Measurements from ENCODE around the gene NXPH1.

Gene NXPH1

DNA sequence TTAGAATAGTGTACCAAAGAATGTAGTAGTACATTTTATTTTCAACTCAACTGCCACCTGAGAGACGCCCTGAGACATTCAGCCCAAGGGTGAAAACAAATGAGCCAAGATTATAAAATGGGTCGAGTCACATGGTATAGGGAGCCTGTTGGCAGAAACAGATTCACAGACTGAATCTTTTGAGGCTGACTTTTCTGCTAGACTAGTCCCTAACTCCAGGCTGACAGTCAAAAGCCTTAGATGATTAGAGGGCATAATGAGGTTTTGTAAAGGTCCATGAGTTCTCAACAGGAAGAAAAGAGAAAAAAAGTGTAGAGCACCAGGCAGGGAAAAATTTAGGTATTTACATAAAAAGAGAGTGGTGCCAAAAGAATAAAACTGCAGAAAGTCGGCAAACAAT is 128.0 kb downstream of the NXPH1 start:
- Histone ChIP-seq H3K9me3 (no peaks in the 10 kb centered on the region), H3K27ac (no peak overlapping the region), H3K36me3 (no peaks in the 10 kb centered on the region), H3K4me3 (ENCODE audit: low read depth in 1 of 2, low read length in 1 of 2) (no peak overlapping the region), H3K27me3 (no peaks in the 10 kb centered on the region), H3K4me1 (ENCODE audit: control insufficient read depth in 1 of 2, insufficient read depth in 1 of 2, low read depth in 1 of 2, low read length in 1 of 2) (no peaks in the 10 kb centered on the region)
- TF ChIP-seq, protein P1, sequence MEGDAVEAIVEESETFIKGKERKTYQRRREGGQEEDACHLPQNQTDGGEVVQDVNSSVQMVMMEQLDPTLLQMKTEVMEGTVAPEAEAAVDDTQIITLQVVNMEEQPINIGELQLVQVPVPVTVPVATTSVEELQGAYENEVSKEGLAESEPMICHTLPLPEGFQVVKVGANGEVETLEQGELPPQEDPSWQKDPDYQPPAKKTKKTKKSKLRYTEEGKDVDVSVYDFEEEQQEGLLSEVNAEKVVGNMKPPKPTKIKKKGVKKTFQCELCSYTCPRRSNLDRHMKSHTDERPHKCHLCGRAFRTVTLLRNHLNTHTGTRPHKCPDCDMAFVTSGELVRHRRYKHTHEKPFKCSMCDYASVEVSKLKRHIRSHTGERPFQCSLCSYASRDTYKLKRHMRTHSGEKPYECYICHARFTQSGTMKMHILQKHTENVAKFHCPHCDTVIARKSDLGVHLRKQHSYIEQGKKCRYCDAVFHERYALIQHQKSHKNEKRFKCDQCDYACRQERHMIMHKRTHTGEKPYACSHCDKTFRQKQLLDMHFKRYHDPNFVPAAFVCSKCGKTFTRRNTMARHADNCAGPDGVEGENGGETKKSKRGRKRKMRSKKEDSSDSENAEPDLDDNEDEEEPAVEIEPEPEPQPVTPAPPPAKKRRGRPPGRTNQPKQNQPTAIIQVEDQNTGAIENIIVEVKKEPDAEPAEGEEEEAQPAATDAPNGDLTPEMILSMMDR (IDR thresholded peaks at IDR 0.05) = no peak

DNA sequence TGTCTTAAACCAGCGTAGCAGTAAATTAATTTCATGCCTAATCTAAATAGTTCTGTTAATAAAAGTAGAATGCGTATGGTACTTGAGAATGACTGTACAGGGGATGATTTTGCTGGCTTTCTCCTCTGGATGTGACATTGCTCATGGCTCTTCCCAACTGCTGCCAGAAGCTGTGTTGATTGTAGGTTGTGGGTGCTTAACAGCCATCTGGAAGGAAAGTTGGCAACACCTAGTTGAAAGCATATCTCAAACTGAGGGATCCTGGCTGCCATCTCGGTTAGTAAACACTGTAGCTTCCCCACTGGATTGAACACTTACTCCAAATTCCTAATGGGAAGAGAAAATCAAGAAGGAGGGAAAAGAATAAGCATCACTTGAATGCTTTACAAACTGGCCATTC is 130.9 kb downstream of the NXPH1 start:
- TF ChIP-seq, protein P1 (IDR thresholded peaks at IDR 0.05) = no peak
- Histone ChIP-seq H3K36me3 (no peaks in the 10 kb centered on the region), H3K4me3 (ENCODE audit: low read depth in 1 of 2, low read length in 1 of 2) (no peak overlapping the region), H3K4me1 (ENCODE audit: control insufficient read depth in 1 of 2, insufficient read depth in 1 of 2, low read depth in 1 of 2, low read length in 1 of 2) (no peaks in the 10 kb centered on the region), H3K9me3 (no peaks in the 10 kb centered on the region), H3K27me3 (no peaks in the 10 kb centered on the region), H3K27ac (no peak overlapping the region)

DNA sequence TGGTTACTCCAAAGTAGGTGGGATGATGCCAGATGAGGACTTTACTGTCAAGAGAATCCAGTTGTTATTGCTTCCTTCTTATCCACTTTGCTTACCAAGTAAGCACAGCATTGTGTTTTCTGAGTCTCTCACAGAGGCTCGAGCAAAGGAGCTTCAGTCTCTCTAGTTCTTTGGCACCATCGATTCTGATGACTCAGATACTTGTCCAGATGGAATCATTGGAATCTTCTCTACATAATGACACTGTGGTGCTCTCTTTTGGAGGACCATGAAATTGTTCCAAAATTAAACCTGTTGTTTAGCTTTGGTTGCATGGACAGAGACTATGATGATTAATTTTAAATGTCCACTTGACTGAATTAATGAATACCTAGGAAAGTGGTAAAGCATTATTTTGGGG is 132.6 kb downstream of the NXPH1 start:
- H3K9me3 ChIP-seq = no peaks in the 10 kb centered on the region
- no peak overlapping the region for H3K4me3 ChIP-seq (ENCODE audit: low read depth in 1 of 2, low read length in 1 of 2)
- no peaks in the 10 kb centered on the region for H3K36me3 ChIP-seq
- no peaks in the 10 kb centered on the region for H3K27me3 ChIP-seq
- TF ChIP-seq, protein P1 (IDR thresholded peaks at IDR 0.05) = no peak
- no peaks in the 10 kb centered on the region for H3K4me1 ChIP-seq (ENCODE audit: control insufficient read depth in 1 of 2, insufficient read depth in 1 of 2, low read depth in 1 of 2, low read length in 1 of 2)
- H3K27ac ChIP-seq = no peak overlapping the region

DNA sequence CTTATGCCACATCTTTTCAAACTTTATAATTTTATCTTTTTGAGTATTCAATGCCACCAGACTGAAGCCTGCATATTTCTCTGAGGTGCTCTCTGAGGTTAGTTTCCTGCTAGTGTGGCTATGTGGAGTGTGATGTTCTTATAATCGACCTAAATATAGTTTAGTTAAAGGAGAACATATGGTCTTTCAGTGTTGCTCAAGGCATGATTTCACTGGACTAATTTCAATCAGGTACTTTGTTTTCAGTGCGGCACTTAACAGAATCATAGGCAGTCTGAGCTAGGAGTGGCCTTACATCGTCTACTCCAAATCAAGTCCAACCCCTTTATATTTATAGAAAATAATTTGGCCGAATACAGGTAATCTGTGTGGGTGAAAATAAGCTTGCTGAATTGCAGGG is 134.2 kb downstream of the NXPH1 start:
- Histone ChIP-seq H3K4me3 (ENCODE audit: low read depth in 1 of 2, low read length in 1 of 2) (no peak overlapping the region), H3K4me1 (ENCODE audit: control insufficient read depth in 1 of 2, insufficient read depth in 1 of 2, low read depth in 1 of 2, low read length in 1 of 2) (no peaks in the 10 kb centered on the region), H3K27ac (no peak overlapping the region), H3K36me3 (no peaks in the 10 kb centered on the region), H3K9me3 (no peaks in the 10 kb centered on the region), H3K27me3 (no peaks in the 10 kb centered on the region)
- TF ChIP-seq, protein P1 (IDR thresholded peaks at IDR 0.05) = no peak

DNA sequence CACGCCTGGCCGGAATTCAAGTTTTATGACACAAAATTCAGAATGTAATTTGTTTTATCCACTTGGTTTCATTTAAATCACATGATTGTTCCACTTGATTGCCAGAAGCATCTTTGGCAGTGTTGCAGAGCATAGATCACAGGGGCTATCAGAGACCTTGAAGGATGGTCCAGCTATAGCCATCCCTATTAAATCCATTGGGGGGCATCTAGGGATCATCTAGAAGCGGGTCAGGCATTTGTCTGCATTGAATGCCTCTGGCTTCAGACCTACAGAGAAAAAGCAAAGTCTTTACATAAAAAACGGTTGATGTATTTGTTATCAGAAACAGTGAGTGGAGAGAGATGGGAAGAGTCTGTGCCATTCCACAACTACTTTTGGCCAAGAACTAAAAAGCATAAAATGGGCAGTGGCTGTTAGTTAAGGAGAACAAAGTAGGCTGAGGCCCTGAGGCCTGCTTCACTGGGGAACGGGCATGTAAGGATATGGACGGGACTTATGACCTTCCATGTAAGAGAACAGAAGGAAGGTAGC is 146.3 kb downstream of the NXPH1 start:
- Histone ChIP-seq H3K27me3 (no peaks in the 10 kb centered on the region), H3K9me3 (no peaks in the 10 kb centered on the region), H3K4me1 (ENCODE audit: control insufficient read depth in 1 of 2, insufficient read depth in 1 of 2, low read depth in 1 of 2, low read length in 1 of 2) (no peaks in the 10 kb centered on the region), H3K4me3 (ENCODE audit: low read depth in 1 of 2, low read length in 1 of 2) (no peak overlapping the region), H3K36me3 (no peaks in the 10 kb centered on the region), H3K27ac (no peak overlapping the region)
- TF ChIP-seq, protein P1 (IDR thresholded peaks at IDR 0.05) = no peak

DNA sequence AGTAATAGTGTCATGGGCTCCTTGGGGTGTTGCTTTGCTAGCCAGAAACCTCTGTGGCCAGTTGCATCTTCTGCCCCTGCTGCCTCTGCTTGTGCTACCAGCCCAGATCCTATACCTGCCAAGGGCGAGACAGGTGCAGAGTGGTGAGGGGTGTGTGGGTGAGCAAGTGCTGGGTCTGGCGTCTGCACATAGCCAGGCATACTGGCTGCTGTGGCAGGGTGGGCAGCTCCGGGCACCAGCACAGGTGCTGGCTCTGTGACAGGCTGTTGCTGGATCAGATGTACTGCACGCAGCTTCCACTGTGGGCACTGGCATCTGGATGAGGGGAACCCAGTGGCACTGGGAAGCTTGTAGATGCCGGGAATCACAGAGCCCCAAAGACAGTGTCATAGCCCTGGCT is 148.4 kb downstream of the NXPH1 start:
- no peak overlapping the region for H3K4me3 ChIP-seq (ENCODE audit: low read depth in 1 of 2, low read length in 1 of 2)
- TF ChIP-seq, protein P1 (IDR thresholded peaks at IDR 0.05) = no peak
- H3K9me3 ChIP-seq = no peaks in the 10 kb centered on the region
- no peaks in the 10 kb centered on the region for H3K4me1 ChIP-seq (ENCODE audit: control insufficient read depth in 1 of 2, insufficient read depth in 1 of 2, low read depth in 1 of 2, low read length in 1 of 2)
- H3K27me3 ChIP-seq = no peaks in the 10 kb centered on the region
- no peaks in the 10 kb centered on the region for H3K36me3 ChIP-seq
- H3K27ac ChIP-seq = no peak overlapping the region

Measured in neutrophil (primary cell).